Measurements from ENCODE around the gene CERK. TPM values are rescaled to one million over a fixed set of nuclear protein-coding genes. Genes with fewer than 3 reads are reported as not detected.

Gene CERK
- polyA plus RNA-seq, 1 donor from 2014 or later: 57.4 TPM

DNA sequence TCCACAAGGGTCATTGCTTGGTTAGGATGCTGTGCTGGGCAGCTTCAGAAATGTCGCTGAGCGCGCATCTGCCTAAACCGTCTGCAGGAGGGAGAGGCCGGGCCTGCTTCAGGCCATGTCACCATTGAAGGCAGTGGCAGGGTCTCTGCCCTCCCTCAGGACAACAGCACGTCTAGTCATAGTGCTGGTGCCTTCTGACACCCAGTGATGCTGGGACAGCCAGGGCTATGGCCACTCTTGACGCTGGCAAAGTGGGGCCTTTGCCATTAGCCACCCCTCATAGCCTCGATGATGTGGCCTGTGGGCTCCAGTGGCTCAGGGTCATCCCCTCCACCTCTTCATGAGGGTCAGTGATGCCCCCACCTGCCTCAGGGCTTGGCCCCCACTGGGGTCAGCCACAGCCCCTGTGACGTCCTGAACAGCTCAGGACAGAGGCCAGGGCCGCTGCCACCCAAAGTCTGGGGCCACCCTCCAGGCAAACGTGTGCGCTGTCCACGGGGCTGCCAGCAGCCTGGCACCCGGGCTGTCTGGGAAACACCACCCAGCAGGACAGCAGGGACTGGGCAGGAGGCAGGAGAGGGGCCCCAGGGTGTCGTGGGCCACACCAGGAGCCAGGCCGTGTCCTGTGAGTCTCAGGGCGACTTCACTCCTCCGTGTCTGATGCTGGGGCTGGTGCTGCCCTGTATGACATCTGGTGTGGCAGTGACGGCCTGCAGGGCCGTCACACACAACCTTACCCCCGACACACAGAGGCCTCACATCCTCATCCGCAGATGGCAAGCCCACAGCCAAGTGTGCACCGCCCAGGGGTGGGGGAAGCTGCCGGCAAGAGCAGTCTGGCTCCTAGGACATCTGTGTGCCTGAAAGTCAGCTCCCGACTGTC, 42.5 kb downstream of the CERK start:
- Histone ChIP-seq H3K36me3 (ENCODE audit: insufficient read depth, low read length) (no peaks in the 10 kb centered on the region), H3K27ac (ENCODE audit: low read length) (no peak overlapping the region)
- TF ChIP-seq EP300 (conservative IDR thresholded peaks at IDR 0.05; ENCODE audit: poor library complexity, severe bottlenecking) (no peak), RAD21 (conservative IDR thresholded peaks at IDR 0.05) (no peak), POLR2AphosphoS5 (IDR thresholded peaks at IDR 0.05) (no peak), SMC3 (conservative IDR thresholded peaks at IDR 0.05; ENCODE audit: poor library complexity) (no peak)

DNA sequence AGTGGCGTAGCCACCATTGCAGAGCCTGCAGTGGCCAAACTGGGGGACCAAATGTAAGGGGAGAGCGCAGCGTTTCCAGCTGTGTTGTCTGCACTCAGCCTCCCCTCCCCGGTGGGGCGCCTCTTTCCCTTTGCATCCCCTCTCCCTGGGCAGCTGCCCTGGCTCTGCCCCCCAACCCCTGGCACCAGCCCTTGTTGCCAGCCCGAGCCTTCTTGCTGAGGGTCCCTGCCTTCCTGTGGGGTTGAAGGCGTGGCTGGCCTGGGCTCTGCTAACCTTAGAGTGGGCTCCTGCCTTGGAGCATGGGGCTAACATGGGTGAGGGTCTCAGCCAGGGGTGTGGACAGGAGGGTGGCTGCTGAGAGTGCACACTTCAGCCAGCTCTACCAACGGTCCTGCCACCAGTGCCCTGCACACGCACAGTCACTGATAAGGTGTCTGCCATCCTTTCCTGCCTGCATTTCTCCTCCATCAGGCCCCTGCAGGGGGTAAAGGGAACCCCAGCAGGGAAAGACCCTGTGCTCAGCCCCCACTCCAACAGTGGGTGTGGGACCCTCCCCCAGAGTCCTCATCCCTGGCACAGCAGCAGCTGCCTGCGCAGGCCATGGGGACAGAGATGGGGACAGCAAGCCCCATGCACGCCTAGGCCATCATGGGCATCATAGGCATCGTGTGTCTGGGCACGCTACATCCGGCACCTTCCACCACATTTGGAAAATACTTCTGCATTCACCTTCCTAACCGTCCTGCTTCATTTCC, 43.5 kb downstream of the CERK start:
- no peak overlapping the region for H2AFZ ChIP-seq (ENCODE audit: low read depth, low read length)
- TF ChIP-seq, protein P1, sequence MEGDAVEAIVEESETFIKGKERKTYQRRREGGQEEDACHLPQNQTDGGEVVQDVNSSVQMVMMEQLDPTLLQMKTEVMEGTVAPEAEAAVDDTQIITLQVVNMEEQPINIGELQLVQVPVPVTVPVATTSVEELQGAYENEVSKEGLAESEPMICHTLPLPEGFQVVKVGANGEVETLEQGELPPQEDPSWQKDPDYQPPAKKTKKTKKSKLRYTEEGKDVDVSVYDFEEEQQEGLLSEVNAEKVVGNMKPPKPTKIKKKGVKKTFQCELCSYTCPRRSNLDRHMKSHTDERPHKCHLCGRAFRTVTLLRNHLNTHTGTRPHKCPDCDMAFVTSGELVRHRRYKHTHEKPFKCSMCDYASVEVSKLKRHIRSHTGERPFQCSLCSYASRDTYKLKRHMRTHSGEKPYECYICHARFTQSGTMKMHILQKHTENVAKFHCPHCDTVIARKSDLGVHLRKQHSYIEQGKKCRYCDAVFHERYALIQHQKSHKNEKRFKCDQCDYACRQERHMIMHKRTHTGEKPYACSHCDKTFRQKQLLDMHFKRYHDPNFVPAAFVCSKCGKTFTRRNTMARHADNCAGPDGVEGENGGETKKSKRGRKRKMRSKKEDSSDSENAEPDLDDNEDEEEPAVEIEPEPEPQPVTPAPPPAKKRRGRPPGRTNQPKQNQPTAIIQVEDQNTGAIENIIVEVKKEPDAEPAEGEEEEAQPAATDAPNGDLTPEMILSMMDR (IDR thresholded peaks at IDR 0.05; ENCODE audit: poor library complexity, severe bottlenecking): no peak
- no peak for TF ChIP-seq EZH2 (IDR thresholded peaks at IDR 0.05; ENCODE audit: borderline replicate concordance, insufficient read depth, low read length, poor library complexity, severe bottlenecking)
- no peaks in the 10 kb centered on the region for H3K9me3 ChIP-seq (ENCODE audit: low read length)
- H3F3A ChIP-seq (ENCODE audit: insufficient read depth, low read length, poor library complexity, severe bottlenecking): no peaks in the 10 kb centered on the region
- H4K20me1 ChIP-seq (ENCODE audit: insufficient read depth): no peaks in the 10 kb centered on the region
- no peaks in the 10 kb centered on the region for H3K79me2 ChIP-seq (replicated peaks; ENCODE audit: insufficient read depth, low read length)
- H3K27me3 ChIP-seq (ENCODE audit: insufficient read depth, low read depth, low read length): no peaks in the 10 kb centered on the region
- H3K4me2 ChIP-seq (ENCODE audit: low read length): no peak overlapping the region
- no peak overlapping the region for H3K9ac ChIP-seq (ENCODE audit: low read length)
- no peaks in the 10 kb centered on the region for H3K36me3 ChIP-seq (ENCODE audit: insufficient read depth, low read length)
- no peak overlapping the region for H3K4me3 ChIP-seq (ENCODE audit: low read length)
- no peaks in the 10 kb centered on the region for H3K9me2 ChIP-seq (ENCODE audit: insufficient read depth, low read length)
- H3K27ac ChIP-seq (ENCODE audit: low read length): no peak overlapping the region

More for the DNA sequence above, 42.5 kb downstream of the CERK start:
- Histone ChIP-seq H3K9me2 (ENCODE audit: insufficient read depth, low read length) (no peaks in the 10 kb centered on the region), H3K79me2 (replicated peaks; ENCODE audit: insufficient read depth, low read length) (no peaks in the 10 kb centered on the region), H3F3A (ENCODE audit: insufficient read depth, low read length, poor library complexity, severe bottlenecking) (no peaks in the 10 kb centered on the region), H3K27me3 (ENCODE audit: insufficient read depth, low read depth, low read length) (no peaks in the 10 kb centered on the region), H3K9me3 (ENCODE audit: low read length) (no peaks in the 10 kb centered on the region), H3K9ac (ENCODE audit: low read length) (no peak overlapping the region), H2AFZ (ENCODE audit: low read depth, low read length) (no peak overlapping the region), H3K4me2 (ENCODE audit: low read length) (no peak overlapping the region), H4K20me1 (ENCODE audit: insufficient read depth) (no peaks in the 10 kb centered on the region), H3K4me3 (ENCODE audit: low read length) (no peak overlapping the region)

DNA sequence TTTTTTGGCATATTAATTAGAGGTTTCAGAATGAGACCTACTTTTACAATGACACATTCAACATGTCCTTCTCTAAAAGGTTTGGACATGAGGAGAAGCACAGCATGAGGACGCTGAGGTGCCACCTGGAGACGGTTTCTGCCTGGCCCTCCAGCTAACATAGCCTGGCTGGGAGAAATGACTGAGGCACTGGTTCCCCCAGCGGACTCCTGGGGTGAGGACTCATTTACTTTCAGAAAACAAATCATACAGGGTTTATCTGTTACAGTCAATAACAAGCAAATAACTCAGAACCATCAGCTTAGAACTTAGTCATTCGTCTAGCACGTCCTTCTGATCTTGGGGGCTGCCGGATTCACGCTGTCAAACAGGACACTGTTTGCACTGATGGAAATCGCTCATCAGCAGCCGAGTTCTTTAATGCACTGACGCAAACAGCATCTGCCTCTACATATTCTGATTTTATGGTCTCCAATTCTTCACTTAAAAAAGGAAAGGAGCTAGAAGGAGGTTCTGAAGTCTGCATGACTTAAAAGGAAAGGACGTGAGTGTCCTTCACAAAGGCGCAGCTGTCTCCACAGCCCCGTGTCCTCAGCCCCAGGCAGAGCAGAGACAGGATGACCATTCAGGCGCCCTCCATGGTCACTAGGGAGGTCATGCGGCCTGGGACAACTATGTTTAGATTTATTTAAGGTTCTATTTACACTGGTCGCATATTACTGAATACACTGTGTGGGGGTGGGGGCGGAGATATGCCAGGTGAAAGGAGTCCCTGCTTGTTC, 44.2 kb downstream of the CERK start:
- Histone ChIP-seq H2AFZ (ENCODE audit: low read depth, low read length) (no peak overlapping the region), H3K9me2 (ENCODE audit: insufficient read depth, low read length) (no peaks in the 10 kb centered on the region), H3F3A (ENCODE audit: insufficient read depth, low read length, poor library complexity, severe bottlenecking) (no peaks in the 10 kb centered on the region), H3K4me3 (ENCODE audit: low read length) (no peak overlapping the region), H4K20me1 (ENCODE audit: insufficient read depth) (no peaks in the 10 kb centered on the region), H3K9me3 (ENCODE audit: low read length) (no peaks in the 10 kb centered on the region), H3K4me2 (ENCODE audit: low read length) (no peak overlapping the region), H3K79me2 (replicated peaks; ENCODE audit: insufficient read depth, low read length) (no peaks in the 10 kb centered on the region), H3K9ac (ENCODE audit: low read length) (no peak overlapping the region), H3K27ac (ENCODE audit: low read length) (no peak overlapping the region), H3K36me3 (ENCODE audit: insufficient read depth, low read length) (no peaks in the 10 kb centered on the region), H3K27me3 (ENCODE audit: insufficient read depth, low read depth, low read length) (no peaks in the 10 kb centered on the region)
- TF ChIP-seq, protein P2, sequence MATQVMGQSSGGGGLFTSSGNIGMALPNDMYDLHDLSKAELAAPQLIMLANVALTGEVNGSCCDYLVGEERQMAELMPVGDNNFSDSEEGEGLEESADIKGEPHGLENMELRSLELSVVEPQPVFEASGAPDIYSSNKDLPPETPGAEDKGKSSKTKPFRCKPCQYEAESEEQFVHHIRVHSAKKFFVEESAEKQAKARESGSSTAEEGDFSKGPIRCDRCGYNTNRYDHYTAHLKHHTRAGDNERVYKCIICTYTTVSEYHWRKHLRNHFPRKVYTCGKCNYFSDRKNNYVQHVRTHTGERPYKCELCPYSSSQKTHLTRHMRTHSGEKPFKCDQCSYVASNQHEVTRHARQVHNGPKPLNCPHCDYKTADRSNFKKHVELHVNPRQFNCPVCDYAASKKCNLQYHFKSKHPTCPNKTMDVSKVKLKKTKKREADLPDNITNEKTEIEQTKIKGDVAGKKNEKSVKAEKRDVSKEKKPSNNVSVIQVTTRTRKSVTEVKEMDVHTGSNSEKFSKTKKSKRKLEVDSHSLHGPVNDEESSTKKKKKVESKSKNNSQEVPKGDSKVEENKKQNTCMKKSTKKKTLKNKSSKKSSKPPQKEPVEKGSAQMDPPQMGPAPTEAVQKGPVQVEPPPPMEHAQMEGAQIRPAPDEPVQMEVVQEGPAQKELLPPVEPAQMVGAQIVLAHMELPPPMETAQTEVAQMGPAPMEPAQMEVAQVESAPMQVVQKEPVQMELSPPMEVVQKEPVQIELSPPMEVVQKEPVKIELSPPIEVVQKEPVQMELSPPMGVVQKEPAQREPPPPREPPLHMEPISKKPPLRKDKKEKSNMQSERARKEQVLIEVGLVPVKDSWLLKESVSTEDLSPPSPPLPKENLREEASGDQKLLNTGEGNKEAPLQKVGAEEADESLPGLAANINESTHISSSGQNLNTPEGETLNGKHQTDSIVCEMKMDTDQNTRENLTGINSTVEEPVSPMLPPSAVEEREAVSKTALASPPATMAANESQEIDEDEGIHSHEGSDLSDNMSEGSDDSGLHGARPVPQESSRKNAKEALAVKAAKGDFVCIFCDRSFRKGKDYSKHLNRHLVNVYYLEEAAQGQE (IDR thresholded peaks at IDR 0.05; ENCODE audit: borderline replicate concordance): no peak
- TF ChIP-seq EP300 (conservative IDR thresholded peaks at IDR 0.05; ENCODE audit: poor library complexity, severe bottlenecking) (no peak), MXI1 (conservative IDR thresholded peaks at IDR 0.05; ENCODE audit: poor library complexity, severe bottlenecking) (no peak), SMC3 (conservative IDR thresholded peaks at IDR 0.05; ENCODE audit: poor library complexity) (no peak), RAD21 (conservative IDR thresholded peaks at IDR 0.05) (no peak), EZH2 (IDR thresholded peaks at IDR 0.05; ENCODE audit: borderline replicate concordance, insufficient read depth, low read length, poor library complexity, severe bottlenecking) (no peak), TAF1 (IDR thresholded peaks at IDR 0.05; ENCODE audit: low read depth) (no peak), POLR2AphosphoS5 (IDR thresholded peaks at IDR 0.05) (no peak)
- TF ChIP-seq, protein P1 (IDR thresholded peaks at IDR 0.05; ENCODE audit: poor library complexity, severe bottlenecking): no peak
